Measurements from ENCODE around the gene APOOL.

APOOL gene

GRCh38 chrX:85113746-85114145, 110.1 kb downstream of the APOOL start:
- TF ChIP-seq CTCF (IDR thresholded peaks at IDR 0.05; ENCODE audit: poor library complexity, severe bottlenecking): no peak
- no peak overlapping the region for H3K27ac ChIP-seq (ENCODE audit: poor library complexity, severe bottlenecking)
- no peaks in the 10 kb centered on the region for H3K4me1 ChIP-seq (ENCODE audit: insufficient read depth, poor library complexity, severe bottlenecking)
- DNase-seq (ENCODE audit: low spot score) (no peak), ATAC-seq (ENCODE audit: low read depth) (no peak)
- no peaks in the 10 kb centered on the region for H3K36me3 ChIP-seq (ENCODE audit: low read depth)
- H3K9me3 ChIP-seq (ENCODE audit: severe bottlenecking): no peaks in the 10 kb centered on the region
- no peak overlapping the region for H3K4me3 ChIP-seq (ENCODE audit: severe bottlenecking)
- H3K27me3 ChIP-seq (ENCODE audit: insufficient read depth, poor library complexity, severe bottlenecking): no peaks in the 10 kb centered on the region

- Histone ChIP-seq H3K9me3 (ENCODE audit: severe bottlenecking) (no peaks in the 10 kb centered on the region), H3K4me3 (ENCODE audit: severe bottlenecking) (no peak overlapping the region), H3K36me3 (ENCODE audit: low read depth) (no peaks in the 10 kb centered on the region), H3K27me3 (ENCODE audit: insufficient read depth, poor library complexity, severe bottlenecking) (no peaks in the 10 kb centered on the region), H3K27ac (ENCODE audit: poor library complexity, severe bottlenecking) (no peak overlapping the region), H3K4me1 (ENCODE audit: insufficient read depth, poor library complexity, severe bottlenecking) (no peaks in the 10 kb centered on the region)
- TF ChIP-seq CTCF (IDR thresholded peaks at IDR 0.05; ENCODE audit: poor library complexity, severe bottlenecking): no peak
- ATAC-seq (ENCODE audit: low read depth): no peak
- no peak for DNase-seq (ENCODE audit: low spot score)
These were observed 110.5 kb downstream of the APOOL start for GRCh38 chrX:85114171-85114570.

GRCh38 chrX:85114776-85115175, 111.1 kb downstream of the APOOL start:
- Histone ChIP-seq H3K27ac (ENCODE audit: poor library complexity, severe bottlenecking) (no peak overlapping the region), H3K9me3 (ENCODE audit: severe bottlenecking) (no peaks in the 10 kb centered on the region), H3K4me1 (ENCODE audit: insufficient read depth, poor library complexity, severe bottlenecking) (no peaks in the 10 kb centered on the region), H3K27me3 (ENCODE audit: insufficient read depth, poor library complexity, severe bottlenecking) (no peaks in the 10 kb centered on the region), H3K4me3 (ENCODE audit: severe bottlenecking) (no peak overlapping the region), H3K36me3 (ENCODE audit: low read depth) (no peaks in the 10 kb centered on the region)
- ATAC-seq (ENCODE audit: low read depth): no peak
- TF ChIP-seq CTCF (IDR thresholded peaks at IDR 0.05; ENCODE audit: poor library complexity, severe bottlenecking): no peak
- no peak for DNase-seq (ENCODE audit: low spot score)

GRCh38 chrX:85115252-85115651, 111.6 kb downstream of the APOOL start:
- H3K27ac ChIP-seq (ENCODE audit: poor library complexity, severe bottlenecking): no peak overlapping the region
- no peaks in the 10 kb centered on the region for H3K36me3 ChIP-seq (ENCODE audit: low read depth)
- no peak for DNase-seq (ENCODE audit: low spot score)
- no peak overlapping the region for H3K4me3 ChIP-seq (ENCODE audit: severe bottlenecking)
- no peak for ATAC-seq (ENCODE audit: low read depth)
- no peaks in the 10 kb centered on the region for H3K4me1 ChIP-seq (ENCODE audit: insufficient read depth, poor library complexity, severe bottlenecking)
- H3K27me3 ChIP-seq (ENCODE audit: insufficient read depth, poor library complexity, severe bottlenecking): no peaks in the 10 kb centered on the region
- TF ChIP-seq CTCF (IDR thresholded peaks at IDR 0.05; ENCODE audit: poor library complexity, severe bottlenecking): no peak
- H3K9me3 ChIP-seq (ENCODE audit: severe bottlenecking): no peaks in the 10 kb centered on the region

- ATAC-seq (ENCODE audit: low read depth): no peak
- Histone ChIP-seq H3K4me1 (ENCODE audit: insufficient read depth, poor library complexity, severe bottlenecking) (no peaks in the 10 kb centered on the region), H3K36me3 (ENCODE audit: low read depth) (no peaks in the 10 kb centered on the region), H3K27me3 (ENCODE audit: insufficient read depth, poor library complexity, severe bottlenecking) (no peaks in the 10 kb centered on the region), H3K4me3 (ENCODE audit: severe bottlenecking) (no peak overlapping the region), H3K9me3 (ENCODE audit: severe bottlenecking) (no peaks in the 10 kb centered on the region), H3K27ac (ENCODE audit: poor library complexity, severe bottlenecking) (no peak overlapping the region)
- no peak for TF ChIP-seq CTCF (IDR thresholded peaks at IDR 0.05; ENCODE audit: poor library complexity, severe bottlenecking)
- no peak for DNase-seq (ENCODE audit: low spot score)
These were observed 132.7 kb downstream of the APOOL start for GRCh38 chrX:85136409-85136808.

All from RWPE2 (cell line).